ENCODE results near the gene RBM47. TPM values are rescaled to one million over a fixed set of nuclear protein-coding genes. Genes with fewer than 3 reads are reported as not detected.
"Not testable (repeated sequence)": the region's sequence is repeated elsewhere in the genome, so short reads cannot be mapped to it uniquely, and the experiment has no call there.

The RBM47 gene
- total RNA-seq, 4 donors from 2014 or later: 13.3 to 38.3 (median 21.8) TPM

DNA sequence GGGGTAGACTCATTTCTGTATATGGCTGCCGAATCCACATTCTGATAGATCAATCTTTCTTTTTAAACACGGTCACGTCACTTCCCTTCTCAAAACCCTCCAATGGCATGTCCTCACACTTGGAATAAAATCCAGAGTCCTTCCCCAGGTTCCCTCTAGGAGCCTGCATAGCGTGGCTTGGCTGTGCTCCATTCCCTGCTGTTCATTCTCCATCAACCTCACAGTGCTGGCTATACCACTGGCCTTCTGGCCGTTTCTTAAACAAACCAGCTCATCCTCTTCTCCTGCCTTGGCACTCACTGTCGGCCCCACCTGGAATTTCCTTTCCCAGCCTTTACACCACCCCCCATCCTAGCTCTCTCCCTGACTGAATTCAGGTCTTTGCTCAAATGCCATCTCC, 77.1 kb downstream of the RBM47 start:
- H3K27me3 ChIP-seq: no peaks in the 10 kb centered on the region
- intact Hi-C loops (cut with DNase I): no loop called here
- H3K27ac ChIP-seq (replicated peaks in 1 of 4): no peak overlapping the region
- WGBS: 55% methylated on average over 6 of the region's 6 CpGs
- TF ChIP-seq, protein P1, sequence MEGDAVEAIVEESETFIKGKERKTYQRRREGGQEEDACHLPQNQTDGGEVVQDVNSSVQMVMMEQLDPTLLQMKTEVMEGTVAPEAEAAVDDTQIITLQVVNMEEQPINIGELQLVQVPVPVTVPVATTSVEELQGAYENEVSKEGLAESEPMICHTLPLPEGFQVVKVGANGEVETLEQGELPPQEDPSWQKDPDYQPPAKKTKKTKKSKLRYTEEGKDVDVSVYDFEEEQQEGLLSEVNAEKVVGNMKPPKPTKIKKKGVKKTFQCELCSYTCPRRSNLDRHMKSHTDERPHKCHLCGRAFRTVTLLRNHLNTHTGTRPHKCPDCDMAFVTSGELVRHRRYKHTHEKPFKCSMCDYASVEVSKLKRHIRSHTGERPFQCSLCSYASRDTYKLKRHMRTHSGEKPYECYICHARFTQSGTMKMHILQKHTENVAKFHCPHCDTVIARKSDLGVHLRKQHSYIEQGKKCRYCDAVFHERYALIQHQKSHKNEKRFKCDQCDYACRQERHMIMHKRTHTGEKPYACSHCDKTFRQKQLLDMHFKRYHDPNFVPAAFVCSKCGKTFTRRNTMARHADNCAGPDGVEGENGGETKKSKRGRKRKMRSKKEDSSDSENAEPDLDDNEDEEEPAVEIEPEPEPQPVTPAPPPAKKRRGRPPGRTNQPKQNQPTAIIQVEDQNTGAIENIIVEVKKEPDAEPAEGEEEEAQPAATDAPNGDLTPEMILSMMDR (IDR thresholded peaks at IDR 0.05): no peak
- TF ChIP-seq EP300 (IDR thresholded peaks at IDR 0.05) (no peak), POLR2A (IDR thresholded peaks at IDR 0.05; ENCODE audit: low read depth) (no peak), POLR2AphosphoS5 (IDR thresholded peaks at IDR 0.05) (no peak)
- no peak overlapping the region for H3K4me3 ChIP-seq
- no peak for DNase-seq (ENCODE audit: extremely low spot score)
- no peaks in the 10 kb centered on the region for H3K9me3 ChIP-seq
- no peaks in the 10 kb centered on the region for H3K36me3 ChIP-seq
- H3K4me1 ChIP-seq: peaks cover 0 to 7% (median 0%) of the 10 kb centered on the region in 4 donors

DNA sequence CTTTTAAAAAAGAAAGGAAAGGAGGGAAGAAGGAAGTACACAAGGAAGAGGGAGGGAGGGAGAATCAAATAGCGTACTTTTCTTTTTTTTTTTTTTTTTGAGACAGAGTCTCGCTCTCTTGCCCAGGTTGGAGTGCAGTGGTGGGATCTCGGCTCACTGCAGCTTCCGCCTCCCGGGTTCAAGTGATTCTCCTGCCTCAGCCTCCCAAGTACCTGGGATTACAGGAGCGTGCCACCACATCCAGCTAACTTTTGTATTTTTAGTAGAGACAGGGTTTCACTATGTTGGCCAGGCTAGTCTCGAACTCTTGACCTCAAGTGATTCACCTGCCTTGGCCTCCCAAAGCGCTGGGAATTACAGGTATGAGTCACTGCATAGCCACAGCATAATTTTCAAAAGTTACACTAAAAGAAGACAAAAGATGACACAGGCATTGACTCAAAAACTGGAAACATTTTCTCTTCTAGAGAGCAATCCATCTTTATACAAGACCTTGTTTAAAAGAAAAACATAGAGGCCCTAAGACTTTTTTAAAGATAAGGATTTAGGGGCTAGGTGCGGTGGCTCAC, 78.0 kb downstream of the RBM47 start:
- DNase-seq (ENCODE audit: extremely low spot score); H3K9me3 ChIP-seq; H3K4me1 ChIP-seq; intact Hi-C loops (cut with DNase I); H3K27me3 ChIP-seq; H3K36me3 ChIP-seq: not testable (repeated sequence)
- peak overlapping the region in 3 of 4 donors; percentile 25 to 43 (median 38) for H3K4me3 ChIP-seq
- WGBS: 73% methylated on average over 9 of the region's 9 CpGs
- H3K27ac ChIP-seq (replicated peaks in 1 of 4): peak overlapping the region in 1 of 4 donors; percentile 36

DNA sequence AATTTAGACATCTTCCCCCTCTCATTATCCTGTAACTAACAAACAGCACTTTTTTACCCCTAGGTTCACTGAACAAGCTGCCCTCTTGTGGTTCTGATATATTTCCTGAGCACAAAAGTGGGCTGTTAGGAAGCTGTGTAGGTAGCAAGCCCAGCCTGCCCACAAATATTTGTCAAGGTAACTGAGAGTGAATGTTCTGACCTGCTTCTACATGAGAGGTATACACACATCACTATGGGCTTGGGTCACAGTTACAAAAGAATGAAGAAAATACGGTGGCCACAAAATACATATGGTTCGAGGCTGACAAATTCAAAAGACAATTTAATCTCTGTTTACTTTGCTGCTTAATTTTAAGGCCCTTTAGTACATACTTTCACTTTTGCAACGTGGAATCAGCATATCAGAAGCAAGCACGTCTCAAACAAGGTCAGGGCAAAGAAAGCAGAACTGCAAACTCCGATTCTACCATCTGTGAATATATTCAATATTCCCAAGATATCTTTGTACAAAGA, 78.7 kb downstream of the RBM47 start:
- WGBS: 33% methylated on average over 5 of the region's 5 CpGs
- Histone ChIP-seq H3K4me3 (peak overlapping the region in 3 of 4 donors; percentile 25 to 43 (median 38)), H3K9me3 (no peaks in the 10 kb centered on the region), H3K27me3 (no peaks in the 10 kb centered on the region), H3K36me3 (no peaks in the 10 kb centered on the region), H3K4me1 (peaks cover 0 to 7% (median 0%) of the 10 kb centered on the region in 4 donors), H3K27ac (replicated peaks in 1 of 4) (peak overlapping the region in 1 of 4 donors; percentile 36)
- intact Hi-C loops (cut with DNase I): no loop called here
- TF ChIP-seq, protein P1 (IDR thresholded peaks at IDR 0.05): peak in 1 of 3 experiments; percentile 21
- no peak for TF ChIP-seq POLR2AphosphoS5 (IDR thresholded peaks at IDR 0.05)
- DNase-seq (ENCODE audit: extremely low spot score): no peak

DNA sequence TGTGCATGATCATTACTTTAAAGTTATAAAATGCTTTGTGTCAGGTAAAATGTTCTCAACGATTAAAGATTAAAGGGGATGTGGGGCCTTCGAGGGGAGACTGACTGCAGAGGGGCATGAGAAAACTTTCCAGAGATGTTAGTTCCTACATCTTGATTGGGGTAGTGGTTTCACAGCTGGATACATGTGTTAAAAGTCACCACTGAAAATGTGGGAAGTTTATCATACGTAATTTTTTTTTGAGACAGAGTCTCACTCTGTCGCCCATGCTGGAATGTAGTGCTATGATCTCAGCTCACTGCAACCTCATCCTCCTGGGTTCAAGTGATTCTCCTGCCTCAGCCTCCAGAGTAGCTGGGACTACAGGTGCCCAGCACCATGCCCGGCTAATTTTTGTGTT, 79.5 kb downstream of the RBM47 start:
- Histone ChIP-seq H3K9me3 (no peaks in the 10 kb centered on the region), H3K4me3 (no peak overlapping the region), H3K27me3 (no peaks in the 10 kb centered on the region), H3K4me1 (peaks cover 0 to 7% (median 0%) of the 10 kb centered on the region in 4 donors), H3K27ac (replicated peaks in 1 of 4) (no peak overlapping the region), H3K36me3 (no peaks in the 10 kb centered on the region)
- TF ChIP-seq EP300 (IDR thresholded peaks at IDR 0.05): no peak
- TF ChIP-seq, protein P1 (IDR thresholded peaks at IDR 0.05): no peak
- TF ChIP-seq POLR2A (IDR thresholded peaks at IDR 0.05; ENCODE audit: low read depth): no peak
- no peak for TF ChIP-seq POLR2AphosphoS5 (IDR thresholded peaks at IDR 0.05)
- WGBS: 85% methylated on average over 5 of the region's 5 CpGs
- DNase-seq (ENCODE audit: extremely low spot score): no peak
- intact Hi-C loops (cut with DNase I): no loop called here

DNA sequence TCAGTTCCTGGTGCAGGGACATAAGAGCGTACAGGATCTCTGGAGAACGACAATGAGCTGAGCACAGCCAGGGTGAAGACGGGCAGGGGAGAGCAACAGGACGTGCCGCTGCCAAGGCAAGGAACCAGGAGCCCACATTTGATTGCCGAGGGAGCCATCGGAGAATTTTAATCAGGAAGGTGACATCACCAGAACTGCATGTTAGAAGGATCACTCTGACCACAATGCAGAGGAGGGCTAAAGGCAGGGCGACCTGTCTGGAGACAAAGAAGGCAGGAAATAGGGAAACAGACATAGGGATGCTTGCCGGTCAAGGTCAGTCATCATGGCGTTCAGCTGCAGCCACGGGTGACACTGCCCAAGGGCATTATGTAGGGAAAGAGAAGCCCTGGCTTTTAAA, 81.4 kb downstream of the RBM47 start:
- WGBS: 75% methylated on average over 11 of the region's 11 CpGs
- Histone ChIP-seq H3K27ac (replicated peaks in 1 of 4) (no peak overlapping the region), H3K4me3 (no peak overlapping the region), H3K4me1 (peaks cover 0 to 7% (median 0%) of the 10 kb centered on the region in 4 donors), H3K27me3 (no peaks in the 10 kb centered on the region), H3K36me3 (no peaks in the 10 kb centered on the region), H3K9me3 (no peaks in the 10 kb centered on the region)
- intact Hi-C loops (cut with DNase I): no loop called here
- no peak for DNase-seq (ENCODE audit: extremely low spot score)
- TF ChIP-seq EP300 (IDR thresholded peaks at IDR 0.05) (no peak), POLR2A (IDR thresholded peaks at IDR 0.05; ENCODE audit: low read depth) (no peak), POLR2AphosphoS5 (IDR thresholded peaks at IDR 0.05) (no peak)
- TF ChIP-seq, protein P1 (IDR thresholded peaks at IDR 0.05): no peak

Data from esophagus muscularis mucosa (tissue), 4 donors.